H1 (cell line): ENCODE measurements around the gene WNK3. TPM values are rescaled to one million over a fixed set of nuclear protein-coding genes. Genes with fewer than 3 reads are reported as not detected.

Source experiments
- CBX5 ChIP-seq: fragments of 300-800, 300-1000 bp; sonication (generic); IDR thresholded peaks from 2 replicates; pipeline ENCODE4 v1.7.1; 2016; ENCODE audit warnings: antibody characterized with exemption, low read length, low read depth
- GABPA ChIP-seq: IDR thresholded peaks from 2 replicates; pipeline ENCODE4 v1.6.1; 2011; ENCODE audit warnings: mild to moderate bottlenecking, low read length, moderate library complexity, borderline replicate concordance; ENCODE audit not compliant: insufficient read depth
- JUND ChIP-seq: IDR thresholded peaks from 2 replicates; pipeline ENCODE4 v1.6.1; 2011; ENCODE audit warnings: mild to moderate bottlenecking, improper control_type of control experiment, low read length
- polyA plus RNA-seq, 7 experiments: library from polyadenylated mRNA; depleted of rRNA in 3 of 7; stranded (reverse) in 5 of 7; unstranded in 2 of 7; fragments of >200 nt in 5 of 7; fragments of 200-250 nt in 2 of 7; gene quantifications; 1 replicate in 5 of 7; 2 replicates in 1 of 7; 4 replicates in 1 of 7; pipeline versions ENCODE4 v1.2.1 to v1.2.3, GENCODE V29; 2011 to 2013; ENCODE audit warnings: missing spikeins in 2 of 7, mixed read lengths in 2 of 7
- total RNA-seq: library from RNA; stranded (reverse); fragmentation: NEBNext Ultra II Directional; extraction: Animal tissue kit (Norgen Biotek cat#: 25700); gene quantifications from 2 replicates; pipeline ENCODE4 v1.2.1, GENCODE V29; 2021
- TF ChIP-seq, protein P1 (sequence below): fragments of 300-600 bp; sonication (generic); IDR thresholded peaks from 2 replicates; pipeline ENCODE4 v1.7.1; 2012; ENCODE audit warnings: low read length, moderate library complexity, mild to moderate bottlenecking, inconsistent platforms; ENCODE audit not compliant: insufficient replicate concordance

WNK3 gene
- total and polyA plus RNA-seq, 2 of the 8 experiments (the other 6 are each of a cell fraction or from before 2014, with no cell fraction given): 5.5 to 37.5 TPM

DNA sequence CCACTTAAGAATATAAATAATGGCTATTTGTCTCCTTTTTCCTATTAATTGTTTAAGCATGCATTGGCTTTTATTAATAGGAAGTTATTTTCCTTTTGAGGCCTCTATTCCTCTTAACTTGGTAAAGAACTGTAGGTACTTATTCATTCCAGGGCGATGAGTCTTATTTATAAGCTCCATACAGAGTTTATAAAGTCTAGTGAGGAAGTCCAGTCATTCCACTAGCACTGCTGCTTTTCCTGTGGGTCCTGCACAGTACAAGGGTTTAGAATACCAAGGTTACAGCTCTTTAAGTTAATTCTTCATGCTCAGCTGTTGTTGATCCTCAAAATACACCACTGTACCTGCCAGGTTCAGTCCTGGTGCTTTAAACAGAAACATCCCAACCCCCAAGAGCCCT lies 28.5 kb upstream of the WNK3 start (continued):
- TF ChIP-seq, protein P1, sequence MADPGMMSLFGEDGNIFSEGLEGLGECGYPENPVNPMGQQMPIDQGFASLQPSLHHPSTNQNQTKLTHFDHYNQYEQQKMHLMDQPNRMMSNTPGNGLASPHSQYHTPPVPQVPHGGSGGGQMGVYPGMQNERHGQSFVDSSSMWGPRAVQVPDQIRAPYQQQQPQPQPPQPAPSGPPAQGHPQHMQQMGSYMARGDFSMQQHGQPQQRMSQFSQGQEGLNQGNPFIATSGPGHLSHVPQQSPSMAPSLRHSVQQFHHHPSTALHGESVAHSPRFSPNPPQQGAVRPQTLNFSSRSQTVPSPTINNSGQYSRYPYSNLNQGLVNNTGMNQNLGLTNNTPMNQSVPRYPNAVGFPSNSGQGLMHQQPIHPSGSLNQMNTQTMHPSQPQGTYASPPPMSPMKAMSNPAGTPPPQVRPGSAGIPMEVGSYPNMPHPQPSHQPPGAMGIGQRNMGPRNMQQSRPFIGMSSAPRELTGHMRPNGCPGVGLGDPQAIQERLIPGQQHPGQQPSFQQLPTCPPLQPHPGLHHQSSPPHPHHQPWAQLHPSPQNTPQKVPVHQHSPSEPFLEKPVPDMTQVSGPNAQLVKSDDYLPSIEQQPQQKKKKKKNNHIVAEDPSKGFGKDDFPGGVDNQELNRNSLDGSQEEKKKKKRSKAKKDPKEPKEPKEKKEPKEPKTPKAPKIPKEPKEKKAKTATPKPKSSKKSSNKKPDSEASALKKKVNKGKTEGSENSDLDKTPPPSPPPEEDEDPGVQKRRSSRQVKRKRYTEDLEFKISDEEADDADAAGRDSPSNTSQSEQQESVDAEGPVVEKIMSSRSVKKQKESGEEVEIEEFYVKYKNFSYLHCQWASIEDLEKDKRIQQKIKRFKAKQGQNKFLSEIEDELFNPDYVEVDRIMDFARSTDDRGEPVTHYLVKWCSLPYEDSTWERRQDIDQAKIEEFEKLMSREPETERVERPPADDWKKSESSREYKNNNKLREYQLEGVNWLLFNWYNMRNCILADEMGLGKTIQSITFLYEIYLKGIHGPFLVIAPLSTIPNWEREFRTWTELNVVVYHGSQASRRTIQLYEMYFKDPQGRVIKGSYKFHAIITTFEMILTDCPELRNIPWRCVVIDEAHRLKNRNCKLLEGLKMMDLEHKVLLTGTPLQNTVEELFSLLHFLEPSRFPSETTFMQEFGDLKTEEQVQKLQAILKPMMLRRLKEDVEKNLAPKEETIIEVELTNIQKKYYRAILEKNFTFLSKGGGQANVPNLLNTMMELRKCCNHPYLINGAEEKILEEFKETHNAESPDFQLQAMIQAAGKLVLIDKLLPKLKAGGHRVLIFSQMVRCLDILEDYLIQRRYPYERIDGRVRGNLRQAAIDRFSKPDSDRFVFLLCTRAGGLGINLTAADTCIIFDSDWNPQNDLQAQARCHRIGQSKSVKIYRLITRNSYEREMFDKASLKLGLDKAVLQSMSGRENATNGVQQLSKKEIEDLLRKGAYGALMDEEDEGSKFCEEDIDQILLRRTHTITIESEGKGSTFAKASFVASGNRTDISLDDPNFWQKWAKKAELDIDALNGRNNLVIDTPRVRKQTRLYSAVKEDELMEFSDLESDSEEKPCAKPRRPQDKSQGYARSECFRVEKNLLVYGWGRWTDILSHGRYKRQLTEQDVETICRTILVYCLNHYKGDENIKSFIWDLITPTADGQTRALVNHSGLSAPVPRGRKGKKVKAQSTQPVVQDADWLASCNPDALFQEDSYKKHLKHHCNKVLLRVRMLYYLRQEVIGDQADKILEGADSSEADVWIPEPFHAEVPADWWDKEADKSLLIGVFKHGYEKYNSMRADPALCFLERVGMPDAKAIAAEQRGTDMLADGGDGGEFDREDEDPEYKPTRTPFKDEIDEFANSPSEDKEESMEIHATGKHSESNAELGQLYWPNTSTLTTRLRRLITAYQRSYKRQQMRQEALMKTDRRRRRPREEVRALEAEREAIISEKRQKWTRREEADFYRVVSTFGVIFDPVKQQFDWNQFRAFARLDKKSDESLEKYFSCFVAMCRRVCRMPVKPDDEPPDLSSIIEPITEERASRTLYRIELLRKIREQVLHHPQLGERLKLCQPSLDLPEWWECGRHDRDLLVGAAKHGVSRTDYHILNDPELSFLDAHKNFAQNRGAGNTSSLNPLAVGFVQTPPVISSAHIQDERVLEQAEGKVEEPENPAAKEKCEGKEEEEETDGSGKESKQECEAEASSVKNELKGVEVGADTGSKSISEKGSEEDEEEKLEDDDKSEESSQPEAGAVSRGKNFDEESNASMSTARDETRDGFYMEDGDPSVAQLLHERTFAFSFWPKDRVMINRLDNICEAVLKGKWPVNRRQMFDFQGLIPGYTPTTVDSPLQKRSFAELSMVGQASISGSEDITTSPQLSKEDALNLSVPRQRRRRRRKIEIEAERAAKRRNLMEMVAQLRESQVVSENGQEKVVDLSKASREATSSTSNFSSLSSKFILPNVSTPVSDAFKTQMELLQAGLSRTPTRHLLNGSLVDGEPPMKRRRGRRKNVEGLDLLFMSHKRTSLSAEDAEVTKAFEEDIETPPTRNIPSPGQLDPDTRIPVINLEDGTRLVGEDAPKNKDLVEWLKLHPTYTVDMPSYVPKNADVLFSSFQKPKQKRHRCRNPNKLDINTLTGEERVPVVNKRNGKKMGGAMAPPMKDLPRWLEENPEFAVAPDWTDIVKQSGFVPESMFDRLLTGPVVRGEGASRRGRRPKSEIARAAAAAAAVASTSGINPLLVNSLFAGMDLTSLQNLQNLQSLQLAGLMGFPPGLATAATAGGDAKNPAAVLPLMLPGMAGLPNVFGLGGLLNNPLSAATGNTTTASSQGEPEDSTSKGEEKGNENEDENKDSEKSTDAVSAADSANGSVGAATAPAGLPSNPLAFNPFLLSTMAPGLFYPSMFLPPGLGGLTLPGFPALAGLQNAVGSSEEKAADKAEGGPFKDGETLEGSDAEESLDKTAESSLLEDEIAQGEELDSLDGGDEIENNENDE: no peak
- no peak for TF ChIP-seq GABPA
- no peak for TF ChIP-seq JUND
- no peak for TF ChIP-seq CBX5
